ENCODE data around the gene SSH3.

GRCh38 chr11:67271205-67271540 lies 32.2 kb upstream of the SSH3 start:
- TF ChIP-seq RAD21 (IDR thresholded peaks at IDR 0.05) (no peak), TAF1 (conservative IDR thresholded peaks at IDR 0.05) (no peak), SP1 (IDR thresholded peaks at IDR 0.05) (no peak), YY1 (IDR thresholded peaks at IDR 0.05) (no peak), RXRA (IDR thresholded peaks at IDR 0.05) (no peak), ATF3 (IDR thresholded peaks at IDR 0.05) (no peak), JUND (IDR thresholded peaks at IDR 0.05) (no peak), FOXA1 (IDR thresholded peaks at IDR 0.05) (no peak)
- TF ChIP-seq, protein P1, sequence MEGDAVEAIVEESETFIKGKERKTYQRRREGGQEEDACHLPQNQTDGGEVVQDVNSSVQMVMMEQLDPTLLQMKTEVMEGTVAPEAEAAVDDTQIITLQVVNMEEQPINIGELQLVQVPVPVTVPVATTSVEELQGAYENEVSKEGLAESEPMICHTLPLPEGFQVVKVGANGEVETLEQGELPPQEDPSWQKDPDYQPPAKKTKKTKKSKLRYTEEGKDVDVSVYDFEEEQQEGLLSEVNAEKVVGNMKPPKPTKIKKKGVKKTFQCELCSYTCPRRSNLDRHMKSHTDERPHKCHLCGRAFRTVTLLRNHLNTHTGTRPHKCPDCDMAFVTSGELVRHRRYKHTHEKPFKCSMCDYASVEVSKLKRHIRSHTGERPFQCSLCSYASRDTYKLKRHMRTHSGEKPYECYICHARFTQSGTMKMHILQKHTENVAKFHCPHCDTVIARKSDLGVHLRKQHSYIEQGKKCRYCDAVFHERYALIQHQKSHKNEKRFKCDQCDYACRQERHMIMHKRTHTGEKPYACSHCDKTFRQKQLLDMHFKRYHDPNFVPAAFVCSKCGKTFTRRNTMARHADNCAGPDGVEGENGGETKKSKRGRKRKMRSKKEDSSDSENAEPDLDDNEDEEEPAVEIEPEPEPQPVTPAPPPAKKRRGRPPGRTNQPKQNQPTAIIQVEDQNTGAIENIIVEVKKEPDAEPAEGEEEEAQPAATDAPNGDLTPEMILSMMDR (IDR thresholded peaks at IDR 0.05; ENCODE audit: low read depth, low read length, missing input control): no peak
- TF ChIP-seq, protein P2, sequence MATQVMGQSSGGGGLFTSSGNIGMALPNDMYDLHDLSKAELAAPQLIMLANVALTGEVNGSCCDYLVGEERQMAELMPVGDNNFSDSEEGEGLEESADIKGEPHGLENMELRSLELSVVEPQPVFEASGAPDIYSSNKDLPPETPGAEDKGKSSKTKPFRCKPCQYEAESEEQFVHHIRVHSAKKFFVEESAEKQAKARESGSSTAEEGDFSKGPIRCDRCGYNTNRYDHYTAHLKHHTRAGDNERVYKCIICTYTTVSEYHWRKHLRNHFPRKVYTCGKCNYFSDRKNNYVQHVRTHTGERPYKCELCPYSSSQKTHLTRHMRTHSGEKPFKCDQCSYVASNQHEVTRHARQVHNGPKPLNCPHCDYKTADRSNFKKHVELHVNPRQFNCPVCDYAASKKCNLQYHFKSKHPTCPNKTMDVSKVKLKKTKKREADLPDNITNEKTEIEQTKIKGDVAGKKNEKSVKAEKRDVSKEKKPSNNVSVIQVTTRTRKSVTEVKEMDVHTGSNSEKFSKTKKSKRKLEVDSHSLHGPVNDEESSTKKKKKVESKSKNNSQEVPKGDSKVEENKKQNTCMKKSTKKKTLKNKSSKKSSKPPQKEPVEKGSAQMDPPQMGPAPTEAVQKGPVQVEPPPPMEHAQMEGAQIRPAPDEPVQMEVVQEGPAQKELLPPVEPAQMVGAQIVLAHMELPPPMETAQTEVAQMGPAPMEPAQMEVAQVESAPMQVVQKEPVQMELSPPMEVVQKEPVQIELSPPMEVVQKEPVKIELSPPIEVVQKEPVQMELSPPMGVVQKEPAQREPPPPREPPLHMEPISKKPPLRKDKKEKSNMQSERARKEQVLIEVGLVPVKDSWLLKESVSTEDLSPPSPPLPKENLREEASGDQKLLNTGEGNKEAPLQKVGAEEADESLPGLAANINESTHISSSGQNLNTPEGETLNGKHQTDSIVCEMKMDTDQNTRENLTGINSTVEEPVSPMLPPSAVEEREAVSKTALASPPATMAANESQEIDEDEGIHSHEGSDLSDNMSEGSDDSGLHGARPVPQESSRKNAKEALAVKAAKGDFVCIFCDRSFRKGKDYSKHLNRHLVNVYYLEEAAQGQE (IDR thresholded peaks at IDR 0.05): no peak
- TF ChIP-seq, protein P3, sequence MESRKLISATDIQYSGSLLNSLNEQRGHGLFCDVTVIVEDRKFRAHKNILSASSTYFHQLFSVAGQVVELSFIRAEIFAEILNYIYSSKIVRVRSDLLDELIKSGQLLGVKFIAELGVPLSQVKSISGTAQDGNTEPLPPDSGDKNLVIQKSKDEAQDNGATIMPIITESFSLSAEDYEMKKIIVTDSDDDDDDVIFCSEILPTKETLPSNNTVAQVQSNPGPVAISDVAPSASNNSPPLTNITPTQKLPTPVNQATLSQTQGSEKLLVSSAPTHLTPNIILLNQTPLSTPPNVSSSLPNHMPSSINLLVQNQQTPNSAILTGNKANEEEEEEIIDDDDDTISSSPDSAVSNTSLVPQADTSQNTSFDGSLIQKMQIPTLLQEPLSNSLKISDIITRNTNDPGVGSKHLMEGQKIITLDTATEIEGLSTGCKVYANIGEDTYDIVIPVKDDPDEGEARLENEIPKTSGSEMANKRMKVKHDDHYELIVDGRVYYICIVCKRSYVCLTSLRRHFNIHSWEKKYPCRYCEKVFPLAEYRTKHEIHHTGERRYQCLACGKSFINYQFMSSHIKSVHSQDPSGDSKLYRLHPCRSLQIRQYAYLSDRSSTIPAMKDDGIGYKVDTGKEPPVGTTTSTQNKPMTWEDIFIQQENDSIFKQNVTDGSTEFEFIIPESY (IDR thresholded peaks at IDR 0.05): no peak
- TF ChIP-seq, protein P4, sequence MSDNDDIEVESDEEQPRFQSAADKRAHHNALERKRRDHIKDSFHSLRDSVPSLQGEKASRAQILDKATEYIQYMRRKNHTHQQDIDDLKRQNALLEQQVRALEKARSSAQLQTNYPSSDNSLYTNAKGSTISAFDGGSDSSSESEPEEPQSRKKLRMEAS (IDR thresholded peaks at IDR 0.05): no peak

Measured in liver (tissue), 3 donors.